GM18507 (cell line): ENCODE data around the gene NCF4.

Experiments
- DNase-seq: peaks from one replicate; pipeline ENCODE4 v3.0.0; 2011; ENCODE audit warnings: low read depth; ENCODE audit not compliant: insufficient read length; ENCODE audit errors: extremely low spot score
- FAIRE-seq: peaks from 2 replicates; lab custom pipeline; 2011; peaks lifted over from hg19 to GRCh38; lab: Jason Lieb, UNC

NCF4 gene

DNA sequence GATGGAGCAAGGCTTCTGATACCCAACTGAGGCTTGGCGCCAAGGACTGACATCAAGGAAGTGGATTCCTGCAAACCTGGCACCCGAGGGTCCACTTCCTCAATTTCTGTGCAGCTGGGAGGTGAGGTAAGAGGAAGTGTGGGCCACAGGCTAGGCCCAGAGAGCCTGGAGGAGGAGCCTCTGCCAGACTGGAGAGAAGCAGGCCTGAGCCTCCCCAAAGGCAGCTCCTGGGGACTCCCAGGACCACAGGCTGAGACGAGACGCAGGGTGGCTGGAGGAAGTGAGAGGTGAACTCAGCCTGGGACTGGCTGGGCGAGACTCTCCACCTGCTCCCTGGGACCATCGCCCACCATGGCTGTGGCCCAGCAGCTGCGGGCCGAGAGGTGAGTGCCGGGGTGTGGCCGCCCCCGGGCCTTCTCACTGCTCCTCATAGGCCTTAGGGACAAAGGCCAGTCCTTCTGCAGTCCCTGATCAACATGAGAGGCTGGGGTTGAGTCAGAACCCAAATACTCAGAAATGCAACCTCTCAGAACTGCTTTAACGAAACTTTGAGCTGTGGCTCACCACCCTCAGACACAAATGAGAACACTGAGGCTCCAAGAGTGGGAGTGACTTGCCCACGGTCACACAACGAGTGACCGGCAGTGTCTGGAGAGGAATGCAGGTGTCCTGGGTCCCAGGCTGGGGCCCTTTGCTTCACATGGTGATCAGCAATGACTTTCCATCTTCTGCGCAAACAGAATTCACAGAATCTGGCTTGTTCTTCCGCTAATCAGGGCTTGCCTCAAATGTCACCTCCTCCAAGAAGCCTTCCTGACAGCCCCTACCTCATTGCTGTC is at the start of gene NCF4:
NCF4 (plus strand) TSS at position 186 of the 839 bp plus-strand sequence; CDS start at position 352, 166 bp downstream.
- peak; percentile 100 for FAIRE-seq
- peak; percentile 82 for DNase-seq

GRCh38 chr22:36811094-36811800 is 49.6 kb upstream of the NCF4 start:
- FAIRE-seq (no peak), DNase-seq (no peak)

- DNase-seq (no peak), FAIRE-seq (no peak)
Observed at GRCh38 chr22:36814801-36815200, 46.0 kb upstream of the NCF4 start.

DNA sequence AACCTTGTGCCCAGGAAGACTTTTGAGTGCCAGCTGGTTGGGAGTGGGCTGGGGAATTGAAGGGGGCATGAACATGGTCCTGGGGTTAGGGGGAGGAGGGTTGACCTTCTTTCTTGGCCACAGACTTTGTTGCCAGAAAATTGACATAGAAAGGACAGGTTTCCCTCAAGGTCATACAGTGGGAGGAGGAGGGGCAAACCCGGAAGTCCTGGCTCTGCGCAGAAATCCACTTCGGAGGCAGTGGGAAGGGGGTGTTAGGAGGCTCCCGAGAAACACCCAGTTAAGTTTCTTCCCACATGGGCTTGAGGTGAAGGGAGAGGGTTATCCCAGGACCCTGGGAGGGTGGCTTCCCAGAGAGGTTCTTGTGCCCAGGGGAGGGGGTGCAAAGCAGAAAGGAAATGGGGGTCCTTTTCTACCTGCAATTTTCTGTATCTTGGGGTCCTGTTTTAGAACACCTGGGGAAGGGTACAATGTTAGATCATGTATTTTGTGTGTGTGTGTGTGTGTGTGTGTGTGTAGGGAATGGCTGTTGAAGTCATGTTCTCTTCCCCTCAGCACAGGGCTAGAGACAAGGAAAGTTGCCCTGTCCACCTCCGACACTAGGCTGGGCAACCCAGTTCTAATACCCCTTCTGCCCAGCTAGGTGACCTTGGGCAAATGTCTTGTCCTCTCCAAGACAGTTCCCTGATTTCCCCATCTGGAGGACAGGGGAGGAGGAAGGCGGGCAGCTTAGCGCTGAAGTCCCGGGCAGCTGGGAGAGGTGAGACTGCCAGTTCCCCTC is 45.1 kb upstream of the NCF4 start:
- DNase-seq: no peak
- FAIRE-seq: no peak

DNA sequence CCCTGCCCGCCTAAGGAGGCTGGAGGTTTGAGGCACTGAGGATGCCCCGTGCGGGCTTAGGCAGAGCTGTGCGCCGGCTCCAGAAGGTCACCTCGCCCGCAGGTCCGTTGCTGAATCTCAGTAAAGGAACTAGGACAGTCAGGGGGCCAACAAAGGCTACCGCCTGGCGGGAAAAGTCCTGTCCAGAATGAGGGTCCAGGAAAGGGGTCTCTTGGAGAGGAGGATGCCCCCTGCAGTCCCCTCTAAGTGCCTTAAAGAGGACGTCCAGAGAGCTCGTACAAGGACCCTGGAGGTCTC is 44.5 kb upstream of the NCF4 start:
- no peak for DNase-seq
- FAIRE-seq: no peak

- FAIRE-seq (no peak), DNase-seq (no peak)
Observed at GRCh38 chr22:36816636-36817524, 43.9 kb upstream of the NCF4 start, which contains the start of gene PVALB. Gene PVALB, minus strand, starts transcription at chr22:36817035. Its CDS starts 30 bp downstream, at chr22:36817005.

DNA sequence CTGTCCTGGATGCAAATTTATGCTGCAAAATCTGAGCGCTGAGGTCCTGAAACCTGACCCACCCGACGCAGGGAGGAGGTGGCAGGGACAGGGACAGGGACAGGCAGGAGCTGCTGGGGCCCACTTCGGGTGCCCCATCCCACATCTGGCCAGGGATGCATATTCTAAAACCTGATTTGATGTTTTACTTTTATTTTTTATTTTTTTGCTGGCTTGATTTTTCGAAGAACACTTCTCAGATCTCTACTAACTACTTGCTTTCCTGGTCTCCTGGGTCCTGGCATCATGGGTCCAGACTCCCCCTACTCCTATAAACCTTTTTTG is 43.3 kb upstream of the NCF4 start:
- DNase-seq (no peak), FAIRE-seq (no peak)

- FAIRE-seq (no peak), DNase-seq (no peak)
Observed at GRCh38 chr22:36818010-36818642, 42.7 kb upstream of the NCF4 start.

DNA sequence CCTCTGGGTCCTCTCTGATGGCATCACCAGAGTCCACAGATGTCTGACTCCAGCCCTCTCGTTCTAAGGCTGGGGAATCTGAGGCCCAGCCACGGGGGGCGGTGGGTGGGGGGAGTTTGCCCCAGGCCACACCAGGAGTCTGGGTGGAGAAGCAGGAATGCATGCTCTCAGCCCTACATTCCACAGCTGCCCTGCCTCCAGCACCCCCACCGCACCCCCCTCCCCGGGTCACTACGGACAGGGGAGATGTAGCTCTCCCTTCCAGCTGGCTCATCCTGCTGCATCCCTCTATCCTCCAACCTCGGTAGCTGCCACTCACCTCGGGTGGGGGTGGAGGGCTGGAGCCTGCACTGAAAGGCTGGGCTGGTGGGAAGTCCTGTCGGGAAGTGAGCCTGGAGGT is 41.7 kb upstream of the NCF4 start:
- no peak for FAIRE-seq
- DNase-seq: no peak

GRCh38 chr22:36822581-36822980 is 38.2 kb upstream of the NCF4 start:
- FAIRE-seq (no peak), DNase-seq (no peak)

GRCh38 chr22:36823186-36823839 is 37.5 kb upstream of the NCF4 start:
- no peak for DNase-seq
- FAIRE-seq: no peak

DNA sequence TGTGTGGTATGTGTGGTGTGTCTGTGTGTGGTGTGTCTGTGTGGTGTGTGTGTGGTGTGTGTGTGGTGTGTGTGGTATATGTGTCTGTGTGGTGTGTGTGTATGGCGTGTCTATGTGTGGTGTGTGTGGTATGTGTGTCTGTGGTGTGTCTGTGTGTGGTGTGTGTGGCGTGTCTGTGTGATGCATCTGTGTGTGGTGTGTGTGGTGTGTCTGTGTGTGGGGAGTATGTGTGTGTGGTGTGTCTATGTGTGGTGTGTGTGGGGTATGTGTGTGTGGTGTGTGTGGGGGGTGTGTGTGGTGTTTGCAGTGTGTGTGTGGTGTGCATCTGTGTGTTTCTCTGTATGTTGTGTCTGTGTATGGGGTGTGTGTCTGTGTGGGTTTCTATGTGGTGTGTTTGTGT is 36.2 kb upstream of the NCF4 start:
- FAIRE-seq (no peak), DNase-seq (no peak)

GRCh38 chr22:36826262-36826661 is 34.5 kb upstream of the NCF4 start:
- DNase-seq (no peak), FAIRE-seq (no peak)

DNA sequence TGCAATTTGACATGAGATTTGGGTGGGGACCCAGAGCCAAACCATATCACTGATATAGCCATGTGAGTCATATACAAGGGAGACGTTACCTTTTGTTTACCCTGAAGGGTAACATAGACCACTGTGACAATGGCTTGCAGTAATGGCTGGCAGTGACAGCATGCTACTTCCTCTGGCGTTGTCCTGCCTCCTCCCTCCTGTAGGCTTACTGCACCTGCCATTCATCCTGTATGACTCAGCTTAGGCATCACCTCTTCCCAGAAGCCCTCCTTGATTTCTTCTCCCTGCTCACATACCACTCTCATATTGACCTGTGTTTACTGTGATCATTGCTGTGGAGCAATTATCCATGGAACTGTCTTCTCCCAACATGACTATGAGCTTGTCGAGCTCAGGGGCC is 32.0 kb upstream of the NCF4 start:
- DNase-seq (no peak), FAIRE-seq (no peak)

DNA sequence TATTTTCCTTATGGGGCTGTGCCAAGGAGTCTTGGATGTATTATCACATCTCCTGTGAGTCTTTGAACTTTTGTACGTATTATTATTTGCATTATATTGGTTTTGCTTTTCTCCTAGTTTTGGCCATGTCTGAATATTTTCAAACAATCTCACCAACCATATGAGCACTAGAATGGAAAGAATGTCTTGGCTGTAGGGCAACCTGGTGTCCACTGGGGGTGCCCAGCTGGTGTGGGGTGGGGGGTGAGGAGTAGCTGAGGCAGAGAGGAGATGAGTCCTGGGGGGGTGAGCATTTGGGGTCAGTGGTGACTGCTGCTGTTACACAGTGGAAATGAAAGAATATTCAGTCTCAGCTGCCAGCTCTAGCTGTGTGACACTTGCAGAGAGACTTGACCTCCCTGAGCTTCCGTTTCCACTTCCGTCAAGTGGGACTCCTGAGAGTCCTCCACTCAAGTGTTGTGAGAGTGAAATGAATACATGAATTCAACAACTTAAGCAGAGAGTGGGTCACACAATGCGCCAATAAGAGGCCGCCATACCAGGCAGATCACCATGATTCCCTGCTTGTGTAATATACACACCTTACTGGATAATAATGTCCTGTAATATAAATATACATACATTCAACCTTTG is 31.3 kb upstream of the NCF4 start:
- FAIRE-seq (no peak), DNase-seq (no peak)

DNA sequence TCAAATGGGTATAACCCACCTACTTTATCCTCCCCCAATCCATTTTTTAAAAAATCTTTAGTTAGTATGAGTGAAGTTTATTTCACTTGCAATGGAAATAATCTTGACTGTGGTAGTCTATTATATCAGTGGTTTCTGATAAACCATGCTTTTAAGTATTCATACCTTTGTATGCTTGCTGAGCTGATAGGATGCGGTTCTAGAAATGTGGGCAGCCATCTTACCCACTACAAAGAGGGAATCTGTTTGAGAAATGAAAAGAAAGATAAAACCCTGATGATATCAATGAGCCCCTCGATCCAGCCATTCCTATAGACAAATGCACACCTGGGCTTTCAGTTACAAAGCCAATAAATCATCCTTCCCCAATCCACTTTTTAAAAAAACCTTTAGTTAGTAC is 30.2 kb upstream of the NCF4 start:
- FAIRE-seq (no peak), DNase-seq (no peak)

DNA sequence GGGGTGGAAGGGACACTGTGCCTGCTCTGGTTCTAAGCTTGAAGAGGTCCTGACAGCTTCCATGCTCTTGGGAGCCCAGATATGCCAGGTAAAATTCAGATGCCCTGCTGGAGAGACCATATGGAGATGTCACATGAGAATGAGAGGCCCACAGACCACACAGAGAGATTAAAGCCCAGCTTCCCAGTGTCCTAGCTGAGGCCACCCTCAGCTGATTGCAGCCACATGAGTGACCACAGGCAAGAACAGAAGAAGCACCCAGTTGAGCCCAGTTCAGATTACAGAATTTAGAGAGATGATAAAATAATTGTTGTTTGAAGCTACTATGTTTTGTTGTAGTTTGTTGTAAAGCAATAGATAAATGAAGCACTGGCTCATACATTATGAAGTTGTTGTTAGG is 29.6 kb upstream of the NCF4 start:
- FAIRE-seq (no peak), DNase-seq (no peak)

DNA sequence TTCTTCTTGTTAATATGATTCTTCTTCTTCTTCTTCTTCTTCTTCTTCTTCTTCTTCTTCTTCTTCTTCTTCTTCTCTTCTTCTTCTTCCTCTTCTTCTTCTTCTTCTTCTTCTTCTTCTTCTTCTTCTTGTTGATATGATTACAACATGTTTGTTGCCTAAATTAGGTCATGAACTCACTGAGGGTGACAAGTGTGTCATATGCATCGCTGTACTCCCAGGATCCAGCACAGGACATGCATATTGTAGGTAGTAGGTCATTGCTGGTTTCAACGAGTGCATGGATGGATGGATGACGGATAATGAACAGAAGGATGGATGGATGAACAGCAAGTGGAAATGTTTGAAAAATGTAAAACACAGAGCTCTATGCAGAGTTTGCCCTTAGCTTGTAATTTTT is 29.1 kb upstream of the NCF4 start:
- DNase-seq (no peak), FAIRE-seq (no peak)
